ENCODE results near the gene TRAF3IP1.

DNA sequence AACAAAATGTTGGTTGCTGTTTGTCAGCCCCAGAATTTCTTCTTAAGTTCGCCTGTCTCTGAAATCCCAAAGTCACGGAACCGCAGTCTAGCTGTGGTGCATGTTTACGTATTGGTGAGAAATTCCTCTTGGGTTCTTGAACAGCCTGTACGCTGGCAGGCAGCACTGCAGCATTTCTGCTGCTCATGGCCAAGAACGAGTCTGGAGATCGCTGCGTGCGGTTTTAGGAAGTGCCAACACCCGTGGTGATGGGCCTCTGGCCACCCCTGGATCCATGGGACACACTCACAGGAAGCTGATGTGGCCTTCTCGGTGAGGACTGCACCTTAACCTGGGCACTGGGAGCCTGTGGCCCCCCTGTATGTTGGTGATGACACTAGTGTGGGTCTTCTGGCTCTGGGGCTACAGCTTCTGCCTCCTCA is 130.1 kb downstream of the TRAF3IP1 start:
- TF ChIP-seq, protein P1, sequence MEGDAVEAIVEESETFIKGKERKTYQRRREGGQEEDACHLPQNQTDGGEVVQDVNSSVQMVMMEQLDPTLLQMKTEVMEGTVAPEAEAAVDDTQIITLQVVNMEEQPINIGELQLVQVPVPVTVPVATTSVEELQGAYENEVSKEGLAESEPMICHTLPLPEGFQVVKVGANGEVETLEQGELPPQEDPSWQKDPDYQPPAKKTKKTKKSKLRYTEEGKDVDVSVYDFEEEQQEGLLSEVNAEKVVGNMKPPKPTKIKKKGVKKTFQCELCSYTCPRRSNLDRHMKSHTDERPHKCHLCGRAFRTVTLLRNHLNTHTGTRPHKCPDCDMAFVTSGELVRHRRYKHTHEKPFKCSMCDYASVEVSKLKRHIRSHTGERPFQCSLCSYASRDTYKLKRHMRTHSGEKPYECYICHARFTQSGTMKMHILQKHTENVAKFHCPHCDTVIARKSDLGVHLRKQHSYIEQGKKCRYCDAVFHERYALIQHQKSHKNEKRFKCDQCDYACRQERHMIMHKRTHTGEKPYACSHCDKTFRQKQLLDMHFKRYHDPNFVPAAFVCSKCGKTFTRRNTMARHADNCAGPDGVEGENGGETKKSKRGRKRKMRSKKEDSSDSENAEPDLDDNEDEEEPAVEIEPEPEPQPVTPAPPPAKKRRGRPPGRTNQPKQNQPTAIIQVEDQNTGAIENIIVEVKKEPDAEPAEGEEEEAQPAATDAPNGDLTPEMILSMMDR (IDR thresholded peaks at IDR 0.05): no peak
- TF ChIP-seq POLR2A (IDR thresholded peaks at IDR 0.05) (no peak), EP300 (IDR thresholded peaks at IDR 0.05) (no peak)
